Liver (tissue), 9 donors: Measurements from ENCODE around the gene ITGA11. TPM values are rescaled to one million over a fixed set of nuclear protein-coding genes. Genes with fewer than 3 reads are reported as not detected.

ENCODE experiments used
- DNase-seq: peaks from one replicate; pipeline ENCODE4 v3.0.0-alpha.2; 2017; ENCODE audit warnings: low spot score
- H3K27ac ChIP-seq, 2 donors: one replicate each; pipeline ENCODE4 v1.7.0; 2013; ENCODE audit warnings: inconsistent platforms in 2 of 2, low read length in 2 of 2, control low read depth in 1 of 2, low read depth in 1 of 2, mild to moderate bottlenecking in 1 of 2
- H3K27me3 ChIP-seq, 4 donors: one replicate each; pipeline versions ENCODE4 v1.6.1 to v1.7.0; 2013; ENCODE audit warnings: low read length in 3 of 4, inconsistent platforms in 1 of 4, mild to moderate bottlenecking in 1 of 4, moderate library complexity in 1 of 4; ENCODE audit not compliant: control insufficient read depth in 4 of 4, insufficient read depth in 4 of 4
- H3K36me3 ChIP-seq, 4 donors: one replicate each; pipeline versions ENCODE4 v1.6.1 to v1.7.0; 2013; ENCODE audit warnings: low read length in 3 of 4, mild to moderate bottlenecking in 3 of 4, low read depth in 1 of 4, moderate library complexity in 1 of 4; ENCODE audit not compliant: control insufficient read depth in 4 of 4, insufficient read depth in 3 of 4
- H3K4me1 ChIP-seq, 4 donors: one replicate each; pipeline versions ENCODE4 v1.6.1 to v1.7.0; 2013; ENCODE audit warnings: low read length in 3 of 4, mild to moderate bottlenecking in 3 of 4, moderate library complexity in 1 of 4; ENCODE audit not compliant: control insufficient read depth in 4 of 4, insufficient read depth in 4 of 4
- H3K4me3 ChIP-seq, 3 donors: one replicate each; pipeline versions ENCODE4 v1.6.1 to v1.7.0; 2013; ENCODE audit warnings: low read length in 3 of 3, control low read depth in 1 of 3, low read depth in 1 of 3, mild to moderate bottlenecking in 1 of 3
- H3K9ac ChIP-seq, 2 donors: one replicate each; pipeline ENCODE4 v1.7.0; 2013; ENCODE audit warnings: low read length in 2 of 2, mild to moderate bottlenecking in 2 of 2, moderate library complexity in 2 of 2, control low read depth in 1 of 2, low read depth in 1 of 2
- H3K9me3 ChIP-seq, 4 donors: one replicate each; pipeline versions ENCODE4 v1.6.1 to v1.7.0; 2013; ENCODE audit warnings: low read length in 3 of 4; ENCODE audit not compliant: control insufficient read depth in 4 of 4
- ATF3 ChIP-seq: IDR thresholded peaks from 2 replicates; pipeline ENCODE4 v1.6.1; 2016; ENCODE audit warnings: antibody characterized with exemption
- FOXA1 ChIP-seq: IDR thresholded peaks from 2 replicates; pipeline ENCODE4 v1.6.1; 2016; ENCODE audit warnings: antibody characterized with exemption
- FOXA2 ChIP-seq: IDR thresholded peaks from 2 replicates; pipeline ENCODE4 v1.6.1; 2016; ENCODE audit warnings: antibody characterized with exemption
- HNF4A ChIP-seq, 2 donors: conservative IDR thresholded peaks; 2 replicates each; pipeline ENCODE4 v1.6.1; 2016; ENCODE audit warnings: antibody characterized with exemption in 2 of 2, mild to moderate bottlenecking in 2 of 2
- HNF4G ChIP-seq: IDR thresholded peaks from 2 replicates; pipeline ENCODE4 v1.6.1; 2016; ENCODE audit warnings: antibody characterized with exemption
- JUND ChIP-seq, 2 donors: IDR thresholded peaks; 2 replicates each; pipeline ENCODE4 v1.6.1; 2016; ENCODE audit warnings: antibody characterized with exemption in 2 of 2
- RXRA ChIP-seq, 2 donors: IDR thresholded peaks; 2 replicates each; pipeline ENCODE4 v1.6.1; 2017 to 2018; ENCODE audit warnings: antibody characterized with exemption in 2 of 2, mild to moderate bottlenecking in 1 of 2
- SP1 ChIP-seq: IDR thresholded peaks from 2 replicates; pipeline ENCODE4 v1.6.1; 2018; ENCODE audit warnings: antibody characterized with exemption, mild to moderate bottlenecking
- YY1 ChIP-seq: IDR thresholded peaks from 2 replicates; pipeline ENCODE4 v1.6.1; 2016; ENCODE audit warnings: antibody characterized with exemption, mild to moderate bottlenecking
- WGBS: extraction: QIAGEN DNeasy Blood & Tissue Kit; methylation state at CpG from one replicate; pipeline ENCODE4 v1.1.7; 2013; 5-methylcytosine and 5-hydroxymethylcytosine counted together
- polyA plus RNA-seq, 2 donors: library from polyadenylated mRNA; stranded (reverse) in 1 of 2; unstranded in 1 of 2; fragments of 200-250 nt in 1 of 2; fragments of >200 nt in 1 of 2; fragmentation: Nextera tagmentation in 1 of 2; extraction: Ambion mirVana in 1 of 2; gene quantifications; one replicate each; pipeline versions ENCODE4 v1.2.1 to v1.2.3, GENCODE V29; 2013 to 2015
- total RNA-seq, 2 donors: library from RNA; depleted of rRNA; stranded (reverse); fragments of >200 nt; gene quantifications; one replicate each; pipeline ENCODE4 v1.2.3, GENCODE V29; 2014
- TF ChIP-seq, protein P1 (sequence below): IDR thresholded peaks from 2 replicates; pipeline ENCODE4 v1.6.1; 2016; ENCODE audit warnings: antibody characterized with exemption, mild to moderate bottlenecking
- TF ChIP-seq, protein P2 (sequence below): IDR thresholded peaks from 2 replicates; pipeline ENCODE4 v1.6.1; 2016; ENCODE audit warnings: antibody characterized with exemption
- TF ChIP-seq, protein P3 (sequence below): fragments of 150-350 bp; IDR thresholded peaks from 2 replicates; pipeline ENCODE4 v1.5.1; 2017; ENCODE audit warnings: improper control_type of control experiment, low read depth, low read length; ENCODE audit not compliant: missing input control
- donor health status: healthy.
- donor health status: healthy.
- donor health status: healthy.
- donor health status: healthy.
- donor health status: healthy.

Gene ITGA11
- total and polyA plus RNA-seq, 4 donors, result 0.32 to 1.0 (median 0.67) TPM

GRCh38 chr15:68289057-68289456, 142.9 kb downstream of the ITGA11 start:
- DNase-seq, result no peak
- Histone ChIP-seq H3K9me3 (no peaks in the 10 kb centered on the region), H3K4me3 (no peak overlapping the region), H3K27me3 (no peaks in the 10 kb centered on the region), H3K4me1 (peaks cover 3 to 22% (median 7%) of the 10 kb centered on the region in 4 donors), H3K9ac (no peak overlapping the region), H3K36me3 (peaks cover 0 to 22% (median 17%) of the 10 kb centered on the region in 4 donors), H3K27ac (no peak overlapping the region)
- TF ChIP-seq RXRA (IDR thresholded peaks at IDR 0.05), result no peak
- TF ChIP-seq, protein P1, sequence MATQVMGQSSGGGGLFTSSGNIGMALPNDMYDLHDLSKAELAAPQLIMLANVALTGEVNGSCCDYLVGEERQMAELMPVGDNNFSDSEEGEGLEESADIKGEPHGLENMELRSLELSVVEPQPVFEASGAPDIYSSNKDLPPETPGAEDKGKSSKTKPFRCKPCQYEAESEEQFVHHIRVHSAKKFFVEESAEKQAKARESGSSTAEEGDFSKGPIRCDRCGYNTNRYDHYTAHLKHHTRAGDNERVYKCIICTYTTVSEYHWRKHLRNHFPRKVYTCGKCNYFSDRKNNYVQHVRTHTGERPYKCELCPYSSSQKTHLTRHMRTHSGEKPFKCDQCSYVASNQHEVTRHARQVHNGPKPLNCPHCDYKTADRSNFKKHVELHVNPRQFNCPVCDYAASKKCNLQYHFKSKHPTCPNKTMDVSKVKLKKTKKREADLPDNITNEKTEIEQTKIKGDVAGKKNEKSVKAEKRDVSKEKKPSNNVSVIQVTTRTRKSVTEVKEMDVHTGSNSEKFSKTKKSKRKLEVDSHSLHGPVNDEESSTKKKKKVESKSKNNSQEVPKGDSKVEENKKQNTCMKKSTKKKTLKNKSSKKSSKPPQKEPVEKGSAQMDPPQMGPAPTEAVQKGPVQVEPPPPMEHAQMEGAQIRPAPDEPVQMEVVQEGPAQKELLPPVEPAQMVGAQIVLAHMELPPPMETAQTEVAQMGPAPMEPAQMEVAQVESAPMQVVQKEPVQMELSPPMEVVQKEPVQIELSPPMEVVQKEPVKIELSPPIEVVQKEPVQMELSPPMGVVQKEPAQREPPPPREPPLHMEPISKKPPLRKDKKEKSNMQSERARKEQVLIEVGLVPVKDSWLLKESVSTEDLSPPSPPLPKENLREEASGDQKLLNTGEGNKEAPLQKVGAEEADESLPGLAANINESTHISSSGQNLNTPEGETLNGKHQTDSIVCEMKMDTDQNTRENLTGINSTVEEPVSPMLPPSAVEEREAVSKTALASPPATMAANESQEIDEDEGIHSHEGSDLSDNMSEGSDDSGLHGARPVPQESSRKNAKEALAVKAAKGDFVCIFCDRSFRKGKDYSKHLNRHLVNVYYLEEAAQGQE, result no peak
- TF ChIP-seq, protein P2, sequence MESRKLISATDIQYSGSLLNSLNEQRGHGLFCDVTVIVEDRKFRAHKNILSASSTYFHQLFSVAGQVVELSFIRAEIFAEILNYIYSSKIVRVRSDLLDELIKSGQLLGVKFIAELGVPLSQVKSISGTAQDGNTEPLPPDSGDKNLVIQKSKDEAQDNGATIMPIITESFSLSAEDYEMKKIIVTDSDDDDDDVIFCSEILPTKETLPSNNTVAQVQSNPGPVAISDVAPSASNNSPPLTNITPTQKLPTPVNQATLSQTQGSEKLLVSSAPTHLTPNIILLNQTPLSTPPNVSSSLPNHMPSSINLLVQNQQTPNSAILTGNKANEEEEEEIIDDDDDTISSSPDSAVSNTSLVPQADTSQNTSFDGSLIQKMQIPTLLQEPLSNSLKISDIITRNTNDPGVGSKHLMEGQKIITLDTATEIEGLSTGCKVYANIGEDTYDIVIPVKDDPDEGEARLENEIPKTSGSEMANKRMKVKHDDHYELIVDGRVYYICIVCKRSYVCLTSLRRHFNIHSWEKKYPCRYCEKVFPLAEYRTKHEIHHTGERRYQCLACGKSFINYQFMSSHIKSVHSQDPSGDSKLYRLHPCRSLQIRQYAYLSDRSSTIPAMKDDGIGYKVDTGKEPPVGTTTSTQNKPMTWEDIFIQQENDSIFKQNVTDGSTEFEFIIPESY, result no peak
- no peak for TF ChIP-seq HNF4A (conservative IDR thresholded peaks at IDR 0.05)
- WGBS, result 91% methylated on average over 2 of the region's 2 CpGs

DNA sequence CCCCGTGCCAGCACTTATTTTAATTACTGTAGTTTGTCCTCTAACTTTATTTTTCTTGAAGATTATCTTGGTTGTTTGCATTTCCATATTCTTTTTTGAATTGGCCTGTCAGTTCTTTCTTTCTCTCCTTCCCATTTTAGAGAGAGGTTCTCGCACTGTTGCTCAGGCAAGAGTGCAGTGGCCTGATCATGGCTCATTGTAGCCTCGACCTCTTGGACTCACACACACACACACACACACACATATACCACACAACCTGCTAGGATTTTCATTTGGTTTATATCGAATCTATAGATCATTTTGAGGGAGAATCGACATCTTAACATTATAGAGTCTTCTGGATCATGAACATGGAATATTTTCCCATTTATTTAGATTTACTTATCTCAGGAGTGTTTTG, 145.7 kb downstream of the ITGA11 start:
- Histone ChIP-seq H3K9ac (peak overlapping the region in 1 of 2 donors; percentile 40), H3K4me1 (peaks cover 8 to 27% (median 10%) of the 10 kb centered on the region in 4 donors), H3K9me3 (no peaks in the 10 kb centered on the region), H3K27ac (peak overlapping the region; percentile 75 to 77), H3K4me3 (no peak overlapping the region), H3K36me3 (peaks cover 0 to 22% (median 17%) of the 10 kb centered on the region in 4 donors), H3K27me3 (no peaks in the 10 kb centered on the region)
- 62% methylated on average over 5 of the region's 5 CpGs for WGBS
- no peak for DNase-seq
- TF ChIP-seq RXRA (IDR thresholded peaks at IDR 0.05) (peak; percentile 38 to 40), ATF3 (no peak), JUND (IDR thresholded peaks at IDR 0.05) (no peak), SP1 (peak; percentile 19), HNF4G (peak; percentile 52), HNF4A (conservative IDR thresholded peaks at IDR 0.05) (peak; percentile 65 to 82)

- Histone ChIP-seq H3K27ac (peak overlapping the region; percentile 75 to 77), H3K9me3 (no peaks in the 10 kb centered on the region), H3K27me3 (no peaks in the 10 kb centered on the region), H3K4me3 (no peak overlapping the region), H3K9ac (no peak overlapping the region), H3K4me1 (peaks cover 9 to 35% (median 18%) of the 10 kb centered on the region in 4 donors), H3K36me3 (peaks cover 0 to 16% (median 10%) of the 10 kb centered on the region in 4 donors)
- DNase-seq, result no peak
- 85% methylated on average over 5 of the region's 5 CpGs for WGBS
- TF ChIP-seq RXRA (IDR thresholded peaks at IDR 0.05) (peak; percentile 90 to 95), YY1 (peak; percentile 81), FOXA2 (peak; percentile 86), FOXA1 (peak; percentile 66)
- TF ChIP-seq, protein P2, result peak; percentile 85
- TF ChIP-seq, protein P3, sequence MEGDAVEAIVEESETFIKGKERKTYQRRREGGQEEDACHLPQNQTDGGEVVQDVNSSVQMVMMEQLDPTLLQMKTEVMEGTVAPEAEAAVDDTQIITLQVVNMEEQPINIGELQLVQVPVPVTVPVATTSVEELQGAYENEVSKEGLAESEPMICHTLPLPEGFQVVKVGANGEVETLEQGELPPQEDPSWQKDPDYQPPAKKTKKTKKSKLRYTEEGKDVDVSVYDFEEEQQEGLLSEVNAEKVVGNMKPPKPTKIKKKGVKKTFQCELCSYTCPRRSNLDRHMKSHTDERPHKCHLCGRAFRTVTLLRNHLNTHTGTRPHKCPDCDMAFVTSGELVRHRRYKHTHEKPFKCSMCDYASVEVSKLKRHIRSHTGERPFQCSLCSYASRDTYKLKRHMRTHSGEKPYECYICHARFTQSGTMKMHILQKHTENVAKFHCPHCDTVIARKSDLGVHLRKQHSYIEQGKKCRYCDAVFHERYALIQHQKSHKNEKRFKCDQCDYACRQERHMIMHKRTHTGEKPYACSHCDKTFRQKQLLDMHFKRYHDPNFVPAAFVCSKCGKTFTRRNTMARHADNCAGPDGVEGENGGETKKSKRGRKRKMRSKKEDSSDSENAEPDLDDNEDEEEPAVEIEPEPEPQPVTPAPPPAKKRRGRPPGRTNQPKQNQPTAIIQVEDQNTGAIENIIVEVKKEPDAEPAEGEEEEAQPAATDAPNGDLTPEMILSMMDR, result no peak
- TF ChIP-seq, protein P1, result peak; percentile 63
Observed at GRCh38 chr15:68285259-68285980, 146.5 kb downstream of the ITGA11 start.
